Measurements from ENCODE around the gene TNFRSF18. TPM values are rescaled to one million over a fixed set of nuclear protein-coding genes. Genes with fewer than 3 reads are reported as not detected.

The TNFRSF18 gene
- total RNA-seq, 4 donors from 2014 or later = 0.29 to 0.66 TPM; not detected in 2

DNA sequence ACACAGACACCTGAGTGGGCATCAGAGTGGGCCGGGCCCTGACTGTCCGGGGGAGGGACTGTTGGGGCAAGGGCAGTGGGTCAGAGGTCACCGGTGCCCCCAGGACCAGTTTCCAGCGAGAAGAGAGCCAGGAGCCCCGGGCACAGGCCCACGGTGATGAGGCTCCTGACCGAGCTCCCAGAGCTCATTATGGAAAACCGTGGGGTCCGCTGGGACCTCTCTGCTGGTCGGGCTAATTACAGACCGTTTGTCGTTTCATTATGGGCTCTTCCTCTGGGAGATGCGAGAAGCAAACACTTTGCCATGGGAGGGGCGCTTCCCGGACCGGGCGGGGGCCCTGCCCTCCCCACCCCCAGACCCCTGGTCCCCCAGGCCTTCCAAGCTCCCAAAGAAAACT lies 44.7 kb downstream of the TNFRSF18 start:
- H3K9me3 ChIP-seq = no peaks in the 10 kb centered on the region
- H3K4me1 ChIP-seq = peaks cover 11 to 17% (median 15%) of the 10 kb centered on the region in 4 donors
- H3K4me3 ChIP-seq = no peak overlapping the region
- DNase-seq (ENCODE audit: extremely low spot score) = no peak
- no peak overlapping the region for H3K27ac ChIP-seq (replicated peaks in 1 of 4)
- no peaks in the 10 kb centered on the region for H3K36me3 ChIP-seq
- intact Hi-C loops (cut with DNase I) = no loop called here
- TF ChIP-seq EP300 (IDR thresholded peaks at IDR 0.05) (no peak), POLR2A (IDR thresholded peaks at IDR 0.05; ENCODE audit: low read depth) (no peak), POLR2AphosphoS5 (IDR thresholded peaks at IDR 0.05) (no peak)
- TF ChIP-seq, protein P1, sequence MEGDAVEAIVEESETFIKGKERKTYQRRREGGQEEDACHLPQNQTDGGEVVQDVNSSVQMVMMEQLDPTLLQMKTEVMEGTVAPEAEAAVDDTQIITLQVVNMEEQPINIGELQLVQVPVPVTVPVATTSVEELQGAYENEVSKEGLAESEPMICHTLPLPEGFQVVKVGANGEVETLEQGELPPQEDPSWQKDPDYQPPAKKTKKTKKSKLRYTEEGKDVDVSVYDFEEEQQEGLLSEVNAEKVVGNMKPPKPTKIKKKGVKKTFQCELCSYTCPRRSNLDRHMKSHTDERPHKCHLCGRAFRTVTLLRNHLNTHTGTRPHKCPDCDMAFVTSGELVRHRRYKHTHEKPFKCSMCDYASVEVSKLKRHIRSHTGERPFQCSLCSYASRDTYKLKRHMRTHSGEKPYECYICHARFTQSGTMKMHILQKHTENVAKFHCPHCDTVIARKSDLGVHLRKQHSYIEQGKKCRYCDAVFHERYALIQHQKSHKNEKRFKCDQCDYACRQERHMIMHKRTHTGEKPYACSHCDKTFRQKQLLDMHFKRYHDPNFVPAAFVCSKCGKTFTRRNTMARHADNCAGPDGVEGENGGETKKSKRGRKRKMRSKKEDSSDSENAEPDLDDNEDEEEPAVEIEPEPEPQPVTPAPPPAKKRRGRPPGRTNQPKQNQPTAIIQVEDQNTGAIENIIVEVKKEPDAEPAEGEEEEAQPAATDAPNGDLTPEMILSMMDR (IDR thresholded peaks at IDR 0.05) = no peak
- 91% methylated on average over 10 of the region's 17 CpGs for WGBS
- peaks cover 0 to 54% (median 8%) of the 10 kb centered on the region in 4 donors for H3K27me3 ChIP-seq

DNA sequence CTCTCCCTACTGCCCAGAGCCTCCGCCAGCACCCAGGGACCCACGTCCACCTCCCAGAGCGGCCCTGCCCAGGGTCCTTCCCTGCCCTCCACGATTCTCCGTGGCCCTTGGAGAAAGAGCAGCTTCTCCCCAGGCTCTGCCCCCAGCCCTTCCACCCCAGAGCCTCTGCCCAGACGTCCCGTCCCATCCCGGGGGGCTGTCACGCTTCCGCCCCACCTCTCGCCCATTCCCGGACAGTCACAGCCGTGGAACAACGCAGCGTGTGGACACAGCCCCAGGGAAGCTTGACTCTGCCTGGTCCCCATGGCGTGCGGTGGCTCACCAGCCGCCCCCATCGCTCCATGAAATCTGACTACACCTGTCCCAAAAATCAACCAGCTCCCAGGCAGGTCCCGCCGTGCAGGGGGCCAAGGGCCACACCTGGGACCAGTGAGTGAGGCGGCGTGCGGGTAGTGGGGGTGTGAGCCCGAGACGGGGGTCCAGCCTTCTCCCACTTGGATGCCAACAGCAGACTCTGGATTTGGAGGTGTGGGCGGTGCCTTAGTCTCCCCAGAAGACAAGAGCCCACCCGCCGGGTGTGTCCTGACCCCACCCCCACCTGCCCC lies 45.2 kb downstream of the TNFRSF18 start:
- intact Hi-C loops (cut with DNase I) = no loop called here
- Histone ChIP-seq H3K4me1 (peaks cover 11 to 17% (median 15%) of the 10 kb centered on the region in 4 donors), H3K27me3 (peaks cover 0 to 49% (median 3%) of the 10 kb centered on the region in 4 donors), H3K36me3 (no peaks in the 10 kb centered on the region), H3K4me3 (no peak overlapping the region), H3K9me3 (no peaks in the 10 kb centered on the region), H3K27ac (replicated peaks in 1 of 4) (no peak overlapping the region)
- no peak for DNase-seq (ENCODE audit: extremely low spot score)
- TF ChIP-seq POLR2AphosphoS5 (IDR thresholded peaks at IDR 0.05) = no peak
- TF ChIP-seq, protein P1 (IDR thresholded peaks at IDR 0.05) = no peak
- TF ChIP-seq EP300 (IDR thresholded peaks at IDR 0.05) = no peak
- TF ChIP-seq POLR2A (IDR thresholded peaks at IDR 0.05; ENCODE audit: low read depth) = no peak
- WGBS = 82% methylated on average over 29 of the region's 29 CpGs

DNA sequence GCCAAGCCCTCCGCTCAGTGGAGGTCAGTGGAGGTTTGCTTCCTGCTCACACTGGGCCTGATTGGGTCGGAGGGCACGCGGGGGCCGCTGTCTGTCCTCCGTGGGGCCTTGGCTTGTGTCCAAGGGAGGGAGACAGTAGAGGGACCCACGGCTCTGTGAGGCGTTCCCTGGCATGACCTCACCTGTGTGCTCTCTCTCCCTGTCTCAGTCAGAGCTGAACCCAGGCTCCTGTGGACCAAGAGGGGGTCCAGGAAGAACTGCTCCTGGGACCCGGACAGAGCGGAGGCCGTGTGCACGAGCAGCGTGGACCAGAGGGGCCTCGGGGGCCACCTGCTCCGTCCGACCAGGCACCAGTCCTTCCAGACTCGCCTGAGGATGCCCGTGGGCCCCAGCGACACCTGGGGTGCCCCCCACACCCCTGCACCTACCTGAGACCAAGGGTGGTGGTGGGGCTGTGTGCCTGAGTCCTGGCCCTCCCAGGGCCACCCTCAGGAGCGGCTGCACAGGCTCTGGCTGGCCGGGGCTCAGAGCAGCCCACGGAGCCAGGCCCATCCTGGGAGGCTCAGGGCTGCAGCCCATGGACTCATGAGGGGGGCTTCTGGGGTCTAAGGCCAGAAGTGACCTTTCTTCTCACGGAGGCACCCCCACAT lies 46.0 kb downstream of the TNFRSF18 start:
- intact Hi-C loops (cut with DNase I) = no loop called here
- H3K4me1 ChIP-seq = peaks cover 11 to 17% (median 15%) of the 10 kb centered on the region in 4 donors
- no peak for TF ChIP-seq POLR2AphosphoS5 (IDR thresholded peaks at IDR 0.05)
- TF ChIP-seq, protein P1 (IDR thresholded peaks at IDR 0.05) = no peak
- no peak for TF ChIP-seq EP300 (IDR thresholded peaks at IDR 0.05)
- TF ChIP-seq POLR2A (IDR thresholded peaks at IDR 0.05; ENCODE audit: low read depth) = no peak
- DNase-seq (ENCODE audit: extremely low spot score) = no peak
- no peak overlapping the region for H3K27ac ChIP-seq (replicated peaks in 1 of 4)
- peaks cover 0 to 41% (median 2%) of the 10 kb centered on the region in 4 donors for H3K27me3 ChIP-seq
- no peaks in the 10 kb centered on the region for H3K36me3 ChIP-seq
- WGBS = 91% methylated on average over 14 of the region's 23 CpGs
- H3K9me3 ChIP-seq = no peaks in the 10 kb centered on the region
- no peak overlapping the region for H3K4me3 ChIP-seq

DNA sequence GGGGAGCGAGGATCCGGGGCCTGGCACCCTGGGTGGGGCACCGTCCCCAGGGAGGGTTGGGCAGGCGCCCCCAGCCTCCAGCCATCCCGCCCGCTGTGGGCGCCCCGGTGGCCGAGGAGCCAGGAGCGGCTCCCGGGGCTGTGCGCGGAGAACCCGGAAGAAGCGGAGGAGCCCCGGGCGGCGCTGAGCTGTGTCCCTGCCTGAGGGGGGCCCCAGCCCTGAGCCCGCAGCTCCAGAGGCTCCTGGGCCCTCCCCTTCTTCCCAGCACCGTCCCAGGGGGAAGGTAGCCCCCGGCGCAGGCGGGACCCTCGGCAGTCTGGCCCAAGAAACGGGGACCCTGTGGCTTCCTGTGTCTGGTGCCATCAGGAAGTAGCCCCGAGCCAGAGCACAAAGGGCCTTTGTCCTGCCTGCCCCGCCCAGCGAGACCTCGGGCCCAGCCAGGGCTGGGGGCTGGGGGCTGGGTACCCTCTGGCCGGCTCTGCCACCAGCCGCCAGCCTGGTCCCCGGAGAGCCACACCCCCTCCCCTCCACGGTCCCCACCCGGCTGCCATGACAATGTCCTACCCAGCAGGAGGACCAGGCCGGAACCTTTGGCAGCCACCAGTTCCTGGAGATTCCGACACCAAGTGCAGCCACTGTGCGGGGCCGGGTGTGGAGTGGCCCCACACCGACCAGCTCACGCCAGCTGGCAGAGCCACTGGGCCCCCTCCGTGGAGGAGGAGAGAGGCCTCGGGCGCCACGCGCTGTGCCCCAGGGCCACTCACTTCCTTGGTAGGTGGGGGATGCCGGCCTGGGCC lies 48.3 kb downstream of the TNFRSF18 start:
- TF ChIP-seq, protein P1 (IDR thresholded peaks at IDR 0.05) = no peak
- no peak for TF ChIP-seq POLR2A (IDR thresholded peaks at IDR 0.05; ENCODE audit: low read depth)
- TF ChIP-seq POLR2AphosphoS5 (IDR thresholded peaks at IDR 0.05) = no peak
- TF ChIP-seq EP300 (IDR thresholded peaks at IDR 0.05) = no peak
- peaks cover 0 to 19% (median under 1%) of the 10 kb centered on the region in 4 donors for H3K27me3 ChIP-seq
- no peaks in the 10 kb centered on the region for H3K36me3 ChIP-seq
- intact Hi-C loops (cut with DNase I) = no loop called here
- peak overlapping the region; percentile 84 to 96 (median 90) for H3K27ac ChIP-seq (replicated peaks in 1 of 4)
- no peaks in the 10 kb centered on the region for H3K9me3 ChIP-seq
- DNase-seq (ENCODE audit: extremely low spot score) = no peak
- peaks cover 11 to 17% (median 15%) of the 10 kb centered on the region in 4 donors for H3K4me1 ChIP-seq
- H3K4me3 ChIP-seq = peak overlapping the region; percentile 66 to 84 (median 77)
- 3% methylated on average over 8 of the region's 46 CpGs for WGBS

Measured in esophagus muscularis mucosa (tissue), 4 donors.